ENCODE measurements around the gene ACSL1.

ACSL1 gene

DNA sequence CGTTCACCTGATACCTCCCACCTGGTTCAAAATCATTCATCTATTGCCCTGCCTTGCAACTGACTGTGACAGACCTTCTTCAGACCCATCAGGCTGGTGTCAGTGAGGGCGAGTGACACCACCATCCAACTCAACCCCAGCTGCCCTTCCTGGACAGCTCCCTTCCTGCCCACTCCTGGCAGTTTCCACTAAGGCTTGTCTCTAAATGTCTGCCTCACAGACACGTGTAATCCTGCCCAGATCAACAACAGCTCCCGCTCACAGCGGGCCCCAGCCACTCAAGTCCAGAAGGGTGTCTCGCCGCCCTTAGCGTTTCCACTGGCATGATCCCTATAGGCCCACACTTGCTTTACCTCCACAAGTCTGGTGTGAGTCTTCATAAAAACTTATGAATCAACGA lies 28.9 kb downstream of the ACSL1 start:
- H3K27ac ChIP-seq, result no peak overlapping the region
- TF ChIP-seq, protein P1, sequence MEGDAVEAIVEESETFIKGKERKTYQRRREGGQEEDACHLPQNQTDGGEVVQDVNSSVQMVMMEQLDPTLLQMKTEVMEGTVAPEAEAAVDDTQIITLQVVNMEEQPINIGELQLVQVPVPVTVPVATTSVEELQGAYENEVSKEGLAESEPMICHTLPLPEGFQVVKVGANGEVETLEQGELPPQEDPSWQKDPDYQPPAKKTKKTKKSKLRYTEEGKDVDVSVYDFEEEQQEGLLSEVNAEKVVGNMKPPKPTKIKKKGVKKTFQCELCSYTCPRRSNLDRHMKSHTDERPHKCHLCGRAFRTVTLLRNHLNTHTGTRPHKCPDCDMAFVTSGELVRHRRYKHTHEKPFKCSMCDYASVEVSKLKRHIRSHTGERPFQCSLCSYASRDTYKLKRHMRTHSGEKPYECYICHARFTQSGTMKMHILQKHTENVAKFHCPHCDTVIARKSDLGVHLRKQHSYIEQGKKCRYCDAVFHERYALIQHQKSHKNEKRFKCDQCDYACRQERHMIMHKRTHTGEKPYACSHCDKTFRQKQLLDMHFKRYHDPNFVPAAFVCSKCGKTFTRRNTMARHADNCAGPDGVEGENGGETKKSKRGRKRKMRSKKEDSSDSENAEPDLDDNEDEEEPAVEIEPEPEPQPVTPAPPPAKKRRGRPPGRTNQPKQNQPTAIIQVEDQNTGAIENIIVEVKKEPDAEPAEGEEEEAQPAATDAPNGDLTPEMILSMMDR (IDR thresholded peaks at IDR 0.05), result no peak
- no peak for TF ChIP-seq ZFX (IDR thresholded peaks at IDR 0.05; ENCODE audit: borderline replicate concordance)

DNA sequence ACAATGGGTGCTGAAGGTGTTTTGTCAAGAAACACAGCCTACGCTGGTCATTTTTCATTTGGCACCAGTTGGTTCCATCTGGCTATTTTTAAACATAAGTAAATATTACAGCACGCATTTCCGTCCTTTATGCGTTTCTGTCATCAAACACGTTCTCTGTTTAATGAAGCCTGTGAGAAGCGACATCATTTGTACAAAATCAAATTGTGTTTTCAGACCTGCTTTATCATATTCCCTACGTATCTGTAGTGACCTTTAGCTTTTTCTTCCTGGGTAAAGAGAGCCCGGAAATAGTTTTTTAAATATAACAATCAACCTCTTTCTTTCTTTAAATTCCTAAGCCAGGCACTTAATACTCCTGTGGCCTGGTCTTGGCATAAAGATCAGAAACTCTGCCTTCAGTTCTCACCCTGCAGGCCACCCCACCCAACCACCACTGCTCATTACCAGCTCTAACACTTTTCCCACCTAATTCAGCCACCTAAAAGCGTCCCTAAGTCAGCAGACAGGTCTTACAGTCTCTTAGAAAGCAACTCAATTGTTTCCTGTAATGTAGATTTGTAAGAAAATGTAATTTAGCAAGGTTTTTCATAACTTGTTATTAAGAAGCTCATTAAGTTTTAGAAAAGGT lies 30.4 kb downstream of the ACSL1 start:
- no peak for TF ChIP-seq ZFX (IDR thresholded peaks at IDR 0.05; ENCODE audit: borderline replicate concordance)
- TF ChIP-seq, protein P1 (IDR thresholded peaks at IDR 0.05), result no peak
- H3K27ac ChIP-seq, result peak overlapping the region; percentile 41

DNA sequence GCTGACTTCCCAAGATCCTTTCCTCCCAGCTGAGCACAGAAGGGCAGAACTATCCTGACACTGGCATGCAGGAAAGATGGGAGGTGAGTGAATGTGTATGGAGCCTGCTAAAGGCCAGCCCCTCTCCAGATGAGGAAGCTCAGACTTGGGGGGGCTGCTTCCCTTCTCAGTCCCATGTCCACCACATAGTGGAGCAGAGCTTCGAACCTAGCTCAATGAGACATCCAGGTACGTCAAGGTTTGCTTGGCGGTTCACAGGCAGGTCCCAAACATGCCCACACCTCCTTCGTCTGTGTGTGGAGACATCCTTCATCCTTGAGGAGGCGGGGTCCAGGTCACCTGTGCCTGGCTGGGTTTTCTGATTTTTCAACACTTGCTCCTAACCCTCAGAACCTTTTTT lies 31.3 kb downstream of the ACSL1 start:
- H3K27ac ChIP-seq, result peak overlapping the region; percentile 41; the same call in 1 of the 2 replicates
- TF ChIP-seq ZFX (IDR thresholded peaks at IDR 0.05; ENCODE audit: borderline replicate concordance), result no peak
- TF ChIP-seq, protein P1 (IDR thresholded peaks at IDR 0.05), result no peak

DNA sequence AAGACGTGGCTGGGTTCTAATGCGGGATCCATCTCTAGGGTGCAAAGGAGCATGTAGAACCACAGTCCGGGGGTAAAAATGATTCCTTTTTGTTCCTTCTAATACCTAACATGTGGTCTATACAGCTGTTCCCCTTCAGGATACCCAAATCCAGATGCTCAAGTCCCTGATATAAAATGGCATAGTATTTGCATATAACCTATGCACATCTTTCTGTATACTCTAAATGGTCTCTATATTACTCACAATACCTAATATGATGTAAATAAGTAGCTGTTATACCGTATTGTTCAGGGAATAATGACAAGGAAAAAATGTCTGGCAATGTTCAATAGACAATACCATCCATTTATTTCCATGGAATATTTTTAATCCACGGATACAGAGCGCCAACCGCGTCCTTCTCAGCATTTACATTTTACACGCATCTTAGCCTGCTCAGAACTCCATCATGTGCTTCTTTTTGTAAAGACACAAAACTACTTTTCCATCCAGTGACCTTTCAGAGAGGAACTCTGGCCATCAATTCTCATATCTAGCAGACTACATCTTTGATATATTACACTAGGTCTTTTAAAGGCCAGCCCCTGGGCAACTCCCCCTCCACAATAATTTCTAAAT lies 31.9 kb downstream of the ACSL1 start:
- H3K27ac ChIP-seq, result no peak overlapping the region
- TF ChIP-seq, protein P1 (IDR thresholded peaks at IDR 0.05), result no peak
- no peak for TF ChIP-seq ZFX (IDR thresholded peaks at IDR 0.05; ENCODE audit: borderline replicate concordance)

DNA sequence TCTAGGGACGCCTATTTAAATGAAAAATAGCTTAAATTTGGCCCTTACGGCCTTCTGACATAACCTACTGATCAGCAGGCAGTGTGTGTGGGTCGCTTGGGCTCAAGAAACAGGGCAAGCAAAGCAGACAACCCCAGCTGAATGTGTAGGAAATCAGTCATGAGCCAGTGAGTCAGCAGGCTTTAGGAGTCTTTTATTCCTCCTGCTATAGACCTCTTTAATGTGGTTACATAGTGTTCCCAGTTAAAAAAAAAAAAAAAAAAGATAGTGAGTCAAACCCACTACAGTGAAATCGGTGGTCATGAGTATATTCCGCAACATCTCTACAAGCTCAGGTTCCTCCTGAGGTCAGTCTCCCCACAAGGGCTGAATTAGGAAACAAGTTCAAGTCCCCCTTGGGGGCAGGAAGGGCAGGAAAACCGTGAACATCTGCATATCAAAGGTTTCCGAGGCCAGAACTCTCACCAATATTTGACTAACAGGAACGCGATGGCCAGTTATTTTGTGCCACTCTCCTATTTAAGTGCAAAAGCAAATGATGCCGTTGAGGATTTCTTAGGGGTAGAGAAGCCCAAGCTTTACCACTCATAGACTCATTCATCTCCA lies 32.7 kb downstream of the ACSL1 start:
- H3K27ac ChIP-seq, result no peak overlapping the region
- TF ChIP-seq, protein P1 (IDR thresholded peaks at IDR 0.05), result no peak
- no peak for TF ChIP-seq ZFX (IDR thresholded peaks at IDR 0.05; ENCODE audit: borderline replicate concordance)

DNA sequence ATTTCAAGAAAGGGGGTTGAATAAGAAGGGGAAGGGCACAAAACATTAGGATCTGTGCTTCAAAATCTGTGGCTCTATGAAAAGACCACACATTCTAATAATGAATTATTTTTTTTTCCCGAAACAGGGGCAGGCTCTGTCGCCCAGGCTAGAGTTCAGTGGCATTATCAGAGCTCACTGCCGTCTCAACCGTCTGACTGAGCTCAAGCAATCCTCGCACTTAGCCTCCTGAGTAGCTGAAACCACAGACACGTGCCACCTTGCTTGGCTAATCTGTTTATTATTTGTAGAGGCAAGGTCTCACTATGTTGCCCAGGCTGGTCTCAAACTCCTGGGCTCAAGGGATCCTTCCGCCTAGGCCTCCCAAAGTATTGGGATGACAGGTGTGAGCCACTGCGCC lies 33.4 kb downstream of the ACSL1 start:
- H3K27ac ChIP-seq, result no peak overlapping the region
- no peak for TF ChIP-seq ZFX (IDR thresholded peaks at IDR 0.05; ENCODE audit: borderline replicate concordance)
- TF ChIP-seq, protein P1 (IDR thresholded peaks at IDR 0.05), result no peak

DNA sequence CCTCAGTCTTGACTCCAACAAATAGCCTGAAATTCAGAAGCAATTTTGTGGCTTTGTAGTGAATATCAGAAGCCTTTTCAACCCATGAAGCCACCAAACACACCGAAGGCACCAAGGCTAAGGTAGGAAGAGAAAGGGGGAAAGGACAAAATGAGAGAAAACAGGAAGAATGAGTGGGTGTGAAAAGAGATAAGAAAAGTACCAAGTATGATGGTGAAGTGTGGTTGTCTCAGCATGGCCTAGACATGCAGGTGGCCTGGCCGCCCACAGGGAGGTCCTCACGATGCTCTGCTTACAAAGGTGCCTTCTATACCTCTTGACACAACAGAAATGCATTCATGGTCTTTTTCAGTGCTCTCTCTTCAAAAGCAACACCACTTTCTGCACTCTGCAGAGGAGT lies 34.9 kb downstream of the ACSL1 start:
- H3K27ac ChIP-seq, result no peak overlapping the region
- TF ChIP-seq ZFX (IDR thresholded peaks at IDR 0.05; ENCODE audit: borderline replicate concordance), result no peak
- TF ChIP-seq, protein P1 (IDR thresholded peaks at IDR 0.05), result no peak
